Tibial nerve (tissue), 4 donors: Measurements from ENCODE around the gene TNS3.

Source experiments
- CTCF ChIP-seq, 5 experiments: fragments of 200-600 bp in 3 of 5; fragments of 450-650 bp in 2 of 5; sonication (generic) in 3 of 5; IDR thresholded peaks; one replicate each; pipeline ENCODE4 v1.5.1; 2016 to 2019; ENCODE audit warnings: antibody characterized with exemption in 5 of 5, mild to moderate bottlenecking in 3 of 5, moderate library complexity in 2 of 5
- EP300 ChIP-seq, 2 donors: sonication (generic); formaldehyde crosslinking; IDR thresholded peaks; one replicate each; pipeline ENCODE4 v1.6.1; 2017; ENCODE audit warnings: antibody characterized with exemption in 2 of 2, mild to moderate bottlenecking in 1 of 2
- POLR2A ChIP-seq, 2 donors: fragments of 450-650 bp; IDR thresholded peaks; one replicate each; pipeline ENCODE4 v1.6.1; 2017; ENCODE audit warnings: antibody characterized with exemption in 2 of 2, mild to moderate bottlenecking in 2 of 2, moderate library complexity in 2 of 2

GRCh38 chr7:47354831-47355541, 226.9 kb downstream of the TNS3 start:
- no peak for TF ChIP-seq CTCF (IDR thresholded peaks at IDR 0.05)
- TF ChIP-seq POLR2A (IDR thresholded peaks at IDR 0.05): no peak
- no peak for TF ChIP-seq EP300 (IDR thresholded peaks at IDR 0.05)
